ENCODE measurements around the gene CCL14. TPM values are rescaled to one million over a fixed set of nuclear protein-coding genes. Genes with fewer than 3 reads are reported as not detected.
A peak's percentile ranks its signal among the peaks of the same experiment; 100 is the strongest.
"Not testable (repeated sequence)": the region's sequence is repeated elsewhere in the genome, so short reads cannot be mapped to it uniquely, and the experiment has no call there.

Gene CCL14
- total RNA-seq, 6 donors from 2014 or later: 1.0 to 90.7 (median 5.6) TPM

GRCh38 chr17:35998018-35998545 lies 11.6 kb upstream of the CCL14 start:
- DNase-seq (no peak), ATAC-seq (ENCODE audit: low FRiP score in 2 of 2) (no peak)
- TF ChIP-seq POLR2AphosphoS5 (IDR thresholded peaks at IDR 0.05) (no peak), EP300 (IDR thresholded peaks at IDR 0.05) (no peak), CTCF (IDR thresholded peaks at IDR 0.05) (no peak), POLR2A (IDR thresholded peaks at IDR 0.05) (no peak)
- Histone ChIP-seq H3K36me3 (no peaks in the 10 kb centered on the region), H3K4me1 (no peaks in the 10 kb centered on the region), H3K27ac (no peak overlapping the region), H3K9me3 (no peaks in the 10 kb centered on the region), H3K4me3 (no peak overlapping the region), H3K27me3 (no peaks in the 10 kb centered on the region)
- 79 to 85% methylated on average over 11 of the region's 11 CpGs for WGBS, 2 donors

- not testable (repeated sequence) for H3K4me3 ChIP-seq; H3K4me1 ChIP-seq; ATAC-seq (ENCODE audit: low FRiP score in 2 of 2); H3K27ac ChIP-seq; DNase-seq; H3K9me3 ChIP-seq; H3K36me3 ChIP-seq; H3K27me3 ChIP-seq
- 57 to 89% methylated on average over 2 of the region's 2 CpGs for WGBS, 2 donors
These were observed 8.8 kb upstream of the CCL14 start for GRCh38 chr17:35995346-35995745.

- ATAC-seq (ENCODE audit: low FRiP score in 2 of 2): no peak
- TF ChIP-seq EP300 (IDR thresholded peaks at IDR 0.05) (no peak), POLR2A (IDR thresholded peaks at IDR 0.05) (no peak), CTCF (IDR thresholded peaks at IDR 0.05) (no peak), POLR2AphosphoS5 (IDR thresholded peaks at IDR 0.05) (no peak)
These were observed 4.5 kb upstream of the CCL14 start for GRCh38 chr17:35991075-35991474.

GRCh38 chr17:35988164-35988563 lies 1.6 kb upstream of the CCL14 start:
- Histone ChIP-seq H3K27me3 (no peaks in the 10 kb centered on the region), H3K27ac (peak overlapping the region in 2 of 4 donors; percentile 24 to 39), H3K36me3 (no peaks in the 10 kb centered on the region), H3K4me3 (no peak overlapping the region), H3K9me3 (no peaks in the 10 kb centered on the region), H3K4me1 (peaks cover 0 to 8% (median 0%) of the 10 kb centered on the region in 4 donors)
- ATAC-seq (ENCODE audit: low FRiP score in 2 of 2) (no peak), DNase-seq (no peak)
- no peak for TF ChIP-seq CTCF (IDR thresholded peaks at IDR 0.05)
- no peak for TF ChIP-seq EP300 (IDR thresholded peaks at IDR 0.05)
- no peak for TF ChIP-seq POLR2AphosphoS5 (IDR thresholded peaks at IDR 0.05)
- TF ChIP-seq POLR2A (IDR thresholded peaks at IDR 0.05): no peak

More at GRCh38 chr17:35991075-35991474, 4.5 kb upstream of the CCL14 start:
- no peaks in the 10 kb centered on the region for H3K9me3 ChIP-seq
- H3K27ac ChIP-seq: no peak overlapping the region
- H3K27me3 ChIP-seq: no peaks in the 10 kb centered on the region
- no peak overlapping the region for H3K4me3 ChIP-seq
- H3K36me3 ChIP-seq: no peaks in the 10 kb centered on the region
- H3K4me1 ChIP-seq: peaks cover 0 to 8% (median 0%) of the 10 kb centered on the region in 4 donors
- DNase-seq: no peak
- WGBS, 2 donors: 77 to 85% methylated on average over 2 of the region's 2 CpGs

- TF ChIP-seq EP300 (IDR thresholded peaks at IDR 0.05): no peak
- TF ChIP-seq CTCF (IDR thresholded peaks at IDR 0.05): no peak
- no peak for TF ChIP-seq POLR2AphosphoS5 (IDR thresholded peaks at IDR 0.05)
- TF ChIP-seq POLR2A (IDR thresholded peaks at IDR 0.05): no peak
- H3K4me1 ChIP-seq: peaks cover 0 to 8% (median 0%) of the 10 kb centered on the region in 4 donors
- no peaks in the 10 kb centered on the region for H3K27me3 ChIP-seq
- no peaks in the 10 kb centered on the region for H3K9me3 ChIP-seq
- no peak overlapping the region for H3K27ac ChIP-seq
- H3K36me3 ChIP-seq: no peaks in the 10 kb centered on the region
- WGBS, 2 donors: 94 to 99% methylated on average over 6 of the region's 6 CpGs
- H3K4me3 ChIP-seq: no peak overlapping the region
- no peak for DNase-seq
- no peak for ATAC-seq (ENCODE audit: low FRiP score in 2 of 2)
These were observed 2.4 kb downstream of the CCL14 start for GRCh38 chr17:35984140-35984539.

Data from upper lobe of left lung (tissue), 6 donors.